HG02623 (cell line): ENCODE measurements around the gene C2orf68.
"Not testable (repeated sequence)": the region's sequence is repeated elsewhere in the genome, so short reads cannot be mapped to it uniquely, and the experiment has no call there.

Experiments
- ATAC-seq: cut with Tn5 transposase; IDR thresholded peaks from one replicate; pipeline ENCODE4 v1.9.1; 2021; ENCODE audit warnings: moderate library complexity; ENCODE audit not compliant: unreplicated experiment

Gene C2orf68

GRCh38 chr2:85611705-85612587 is at the start of gene C2orf68:
C2orf68 (minus strand) TSS chr2:85612066; CDS start chr2:85611984, 82 bp downstream.
- peak; percentile 68 for ATAC-seq

- no peak for ATAC-seq
Observed at GRCh38 chr2:85661139-85661858, 49.4 kb upstream of the C2orf68 start.

- no peak for ATAC-seq
Observed at GRCh38 chr2:85660725-85661124, 48.9 kb upstream of the C2orf68 start.

GRCh38 chr2:85660301-85660700 is 48.4 kb upstream of the C2orf68 start:
- ATAC-seq = not testable (repeated sequence)

- ATAC-seq = no peak
Observed at GRCh38 chr2:85659324-85659981, 47.6 kb upstream of the C2orf68 start.

GRCh38 chr2:85657399-85657798 is 45.5 kb upstream of the C2orf68 start:
- ATAC-seq = not testable (repeated sequence)

- ATAC-seq = no peak
Observed at GRCh38 chr2:85656468-85656867, 44.6 kb upstream of the C2orf68 start.

GRCh38 chr2:85655961-85656417 is 44.1 kb upstream of the C2orf68 start:
- ATAC-seq = no peak

- no peak for ATAC-seq
Observed at GRCh38 chr2:85653996-85654395, 42.1 kb upstream of the C2orf68 start.

- no peak for ATAC-seq
Observed at GRCh38 chr2:85652056-85652455, 40.2 kb upstream of the C2orf68 start.

GRCh38 chr2:85651097-85651496 is 39.2 kb upstream of the C2orf68 start:
- no peak for ATAC-seq

GRCh38 chr2:85650456-85650855 is 38.6 kb upstream of the C2orf68 start:
- no peak for ATAC-seq

- no peak for ATAC-seq
Observed at GRCh38 chr2:85649201-85650190, 37.6 kb upstream of the C2orf68 start.

GRCh38 chr2:85648619-85649018 is 36.8 kb upstream of the C2orf68 start:
- no peak for ATAC-seq

- ATAC-seq = no peak
Observed at GRCh38 chr2:85647823-85648526, 36.1 kb upstream of the C2orf68 start.

GRCh38 chr2:85646166-85646565 is 34.3 kb upstream of the C2orf68 start:
- no peak for ATAC-seq

GRCh38 chr2:85644909-85645308 is 33.0 kb upstream of the C2orf68 start:
- no peak for ATAC-seq

- peak; percentile 48 for ATAC-seq
Observed at GRCh38 chr2:85642725-85643124, 30.9 kb upstream of the C2orf68 start.

GRCh38 chr2:85635636-85636035 is 23.8 kb upstream of the C2orf68 start:
- ATAC-seq = no peak

- no peak for ATAC-seq
Observed at GRCh38 chr2:85635011-85635410, 23.1 kb upstream of the C2orf68 start.
